ENCODE measurements around the gene BMPER.

Gene BMPER

DNA sequence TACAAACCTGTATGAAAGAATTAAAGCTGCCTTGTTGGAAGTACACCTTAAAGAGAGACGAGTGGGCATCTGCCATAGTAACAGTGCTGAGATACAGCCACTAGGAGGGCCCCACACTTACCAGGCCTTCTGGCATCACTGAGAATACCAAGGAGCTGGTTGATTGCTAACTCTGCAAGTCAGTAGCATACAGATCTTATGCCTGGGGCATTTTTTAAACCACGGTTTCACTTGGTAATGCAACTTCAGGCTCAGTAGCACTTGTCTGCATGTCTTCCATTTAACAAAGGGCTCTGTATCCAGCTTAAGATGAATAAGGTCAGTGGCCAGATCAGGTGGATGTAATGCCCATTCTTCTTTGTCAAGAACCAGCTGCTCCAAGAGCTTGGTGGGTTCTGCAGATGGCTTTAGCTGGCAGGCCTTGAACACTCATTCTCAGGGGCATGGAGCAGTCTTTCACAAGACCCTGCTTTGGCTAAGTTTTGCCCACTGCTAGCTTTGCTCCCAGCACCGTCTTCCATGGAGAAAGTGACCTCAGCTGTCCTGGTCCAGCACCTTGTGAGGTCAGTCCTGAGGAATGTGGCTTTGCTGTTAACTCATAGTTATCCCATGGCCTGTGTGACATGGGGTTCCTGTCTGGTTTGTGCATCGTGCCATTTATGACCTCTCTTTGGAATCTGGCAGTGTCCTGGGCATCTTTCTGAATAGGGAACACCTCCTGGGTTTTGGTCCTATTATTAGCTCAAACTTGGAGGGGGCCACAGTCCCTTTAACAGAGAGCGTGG, 68.1 kb downstream of the BMPER start:
- TF ChIP-seq ZNF561 (tag by site-specific recombination; IDR thresholded peaks at IDR 0.05; ENCODE audit: borderline replicate concordance) = no peak
- no peak for TF ChIP-seq FEZF1 (tag by site-specific recombination; IDR thresholded peaks at IDR 0.05)
- TF ChIP-seq ZNF146 (tag by site-specific recombination; IDR thresholded peaks at IDR 0.05) = no peak
- ChIA-PET POLR2A (no interaction called here), CTCF (interaction anchor here (0.6 to 1.9 kb wide), 3 partner anchors 9 to 41 kb away, joined by 3 to 7 read pairs (median 4); no protein-coding TSS in a partner anchor)
- no peak overlapping the region for H3K4me3 ChIP-seq (ENCODE audit: low read depth, low read length)
- no peaks in the 10 kb centered on the region for H3K9me3 ChIP-seq (ENCODE audit: control insufficient read depth, insufficient read depth, low read depth, low read length)
- peaks cover 0 to 4% of the 10 kb centered on the region in 2 experiments; a peak in 1 of 3 replicates for H3K36me3 ChIP-seq (ENCODE audit: control insufficient read depth in 2 of 2, insufficient read depth in 1 of 2, low read length in 2 of 2)
- H3K4me1 ChIP-seq (ENCODE audit: control insufficient read depth, insufficient read depth, low read length) = no peaks in the 10 kb centered on the region
- no peak overlapping the region for H3K27ac ChIP-seq (ENCODE audit: extremely low read depth, low read depth, low read length)

- Histone ChIP-seq H3K36me3 (ENCODE audit: control insufficient read depth in 2 of 2, insufficient read depth in 1 of 2, low read length in 2 of 2) (peaks cover 0 to 4% of the 10 kb centered on the region in 2 experiments; a peak in 1 of 3 replicates), H3K4me3 (ENCODE audit: low read depth, low read length) (no peak overlapping the region), H3K4me1 (ENCODE audit: control insufficient read depth, insufficient read depth, low read length) (peaks cover 4% of the 10 kb centered on the region; the same call in 1 of the 2 replicates), H3K9me3 (ENCODE audit: control insufficient read depth, insufficient read depth, low read depth, low read length) (no peaks in the 10 kb centered on the region), H3K27ac (ENCODE audit: extremely low read depth, low read depth, low read length) (no peak overlapping the region)
- CTCF ChIA-PET = interaction anchor here (1.2 to 7.5 kb wide), 2 partner anchors 46 to 109 kb away, joined by 4 to 135 read pairs; no protein-coding TSS in a partner anchor
- TF ChIP-seq, protein P1, sequence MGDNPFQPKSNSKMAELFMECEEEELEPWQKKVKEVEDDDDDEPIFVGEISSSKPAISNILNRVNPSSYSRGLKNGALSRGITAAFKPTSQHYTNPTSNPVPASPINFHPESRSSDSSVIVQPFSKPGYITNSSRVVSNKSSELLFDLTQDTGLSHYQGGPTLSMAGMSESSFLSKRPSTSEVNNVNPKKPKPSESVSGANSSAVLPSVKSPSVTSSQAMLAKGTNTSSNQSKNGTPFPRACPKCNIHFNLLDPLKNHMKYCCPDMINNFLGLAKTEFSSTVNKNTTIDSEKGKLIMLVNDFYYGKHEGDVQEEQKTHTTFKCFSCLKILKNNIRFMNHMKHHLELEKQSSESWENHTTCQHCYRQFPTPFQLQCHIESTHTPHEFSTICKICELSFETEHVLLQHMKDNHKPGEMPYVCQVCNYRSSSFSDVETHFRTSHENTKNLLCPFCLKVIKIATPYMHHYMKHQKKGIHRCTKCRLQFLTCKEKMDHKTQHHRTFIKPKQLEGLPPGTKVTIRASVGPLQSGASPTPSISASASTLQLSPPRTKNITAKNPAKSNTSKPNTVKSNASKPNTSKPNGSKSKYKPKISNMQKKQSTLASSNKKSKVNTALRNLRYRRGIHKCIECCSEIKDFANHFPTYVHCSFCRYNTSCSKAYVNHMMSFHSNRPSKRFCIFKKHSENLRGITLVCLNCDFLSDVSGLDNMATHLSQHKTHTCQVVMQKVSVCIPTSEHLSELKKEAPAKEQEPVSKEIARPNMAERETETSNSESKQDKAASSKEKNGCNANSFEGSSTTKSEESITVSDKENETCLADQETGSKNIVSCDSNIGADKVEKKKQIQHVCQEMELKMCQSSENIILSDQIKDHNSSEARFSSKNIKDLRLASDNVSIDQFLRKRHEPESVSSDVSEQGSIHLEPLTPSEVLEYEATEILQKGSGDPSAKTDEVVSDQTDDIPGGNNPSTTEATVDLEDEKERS (tag by site-specific recombination; IDR thresholded peaks at IDR 0.05) = no peak
- TF ChIP-seq, protein P2, sequence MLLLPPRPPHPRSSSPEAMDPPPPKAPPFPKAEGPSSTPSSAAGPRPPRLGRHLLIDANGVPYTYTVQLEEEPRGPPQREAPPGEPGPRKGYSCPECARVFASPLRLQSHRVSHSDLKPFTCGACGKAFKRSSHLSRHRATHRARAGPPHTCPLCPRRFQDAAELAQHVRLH (tag by site-specific recombination; IDR thresholded peaks at IDR 0.05) = no peak
- TF ChIP-seq ZNF155 (tag by site-specific recombination; IDR thresholded peaks at IDR 0.05) (no peak), ZNF202 (tag by site-specific recombination; IDR thresholded peaks at IDR 0.05; ENCODE audit: borderline replicate concordance) (no peak), ZNF341 (tag by site-specific recombination; IDR thresholded peaks at IDR 0.05; ENCODE audit: low read depth) (no peak), ZNF24 (tag by site-specific recombination; IDR thresholded peaks at IDR 0.05) (no peak), MEIS1 (CRISPR knock-in tag; IDR thresholded peaks at IDR 0.05; ENCODE audit: borderline replicate concordance) (no peak), SCRT1 (tag by site-specific recombination; IDR thresholded peaks at IDR 0.05; ENCODE audit: borderline replicate concordance) (no peak), ZNF701 (tag by site-specific recombination; IDR thresholded peaks at IDR 0.05) (no peak), ZNF654 (tag by site-specific recombination; IDR thresholded peaks at IDR 0.05; ENCODE audit: low read depth) (no peak), ZNF558 (tag by site-specific recombination; IDR thresholded peaks at IDR 0.05) (no peak), ZNF335 (tag by site-specific recombination; conservative IDR thresholded peaks at IDR 0.05) (no peak), ZNF362 (tag by site-specific recombination; IDR thresholded peaks at IDR 0.05) (no peak), ZNF239 (tag by site-specific recombination; IDR thresholded peaks at IDR 0.05) (no peak), ZNF521 (tag by site-specific recombination; IDR thresholded peaks at IDR 0.05) (no peak), SP7 (tag by site-specific recombination; IDR thresholded peaks at IDR 0.05) (no peak)
- TF ChIP-seq, protein P3, sequence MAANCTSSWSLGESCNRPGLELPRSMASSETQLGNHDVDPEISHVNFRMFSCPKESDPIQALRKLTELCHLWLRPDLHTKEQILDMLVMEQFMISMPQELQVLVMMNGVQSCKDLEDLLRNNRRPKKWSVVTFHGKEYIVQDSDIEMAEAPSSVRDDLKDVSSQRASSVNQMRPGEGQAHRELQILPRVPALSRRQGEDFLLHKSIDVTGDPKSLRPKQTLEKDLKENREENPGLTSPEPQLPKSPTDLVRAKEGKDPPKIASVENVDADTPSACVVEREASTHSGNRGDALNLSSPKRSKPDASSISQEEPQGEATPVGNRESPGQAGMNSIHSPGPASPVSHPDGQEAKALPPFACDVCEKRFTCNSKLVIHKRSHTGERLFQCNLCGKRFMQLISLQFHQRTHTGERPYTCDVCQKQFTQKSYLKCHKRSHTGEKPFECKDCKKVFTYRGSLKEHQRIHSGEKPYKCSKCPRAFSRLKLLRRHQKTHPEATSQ (tag by site-specific recombination; IDR thresholded peaks at IDR 0.05) = no peak
- TF ChIP-seq, protein P4, sequence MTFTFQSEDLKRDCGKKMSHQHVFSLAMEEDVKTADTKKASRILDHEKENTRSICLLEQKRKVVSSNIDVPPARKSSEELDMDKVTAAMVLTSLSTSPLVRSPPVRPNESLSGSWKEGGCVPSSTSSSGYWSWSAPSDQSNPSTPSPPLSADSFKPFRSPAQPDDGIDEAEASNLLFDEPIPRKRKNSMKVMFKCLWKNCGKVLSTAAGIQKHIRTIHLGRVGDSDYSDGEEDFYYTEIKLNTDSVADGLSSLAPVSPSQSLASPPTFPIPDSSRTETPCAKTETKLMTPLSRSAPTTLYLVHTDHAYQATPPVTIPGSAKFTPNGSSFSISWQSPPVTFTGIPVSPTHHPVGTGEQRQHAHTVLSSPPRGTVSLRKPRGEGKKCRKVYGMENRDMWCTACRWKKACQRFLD (tag by site-specific recombination; IDR thresholded peaks at IDR 0.05) = no peak
- TF ChIP-seq, protein P5, sequence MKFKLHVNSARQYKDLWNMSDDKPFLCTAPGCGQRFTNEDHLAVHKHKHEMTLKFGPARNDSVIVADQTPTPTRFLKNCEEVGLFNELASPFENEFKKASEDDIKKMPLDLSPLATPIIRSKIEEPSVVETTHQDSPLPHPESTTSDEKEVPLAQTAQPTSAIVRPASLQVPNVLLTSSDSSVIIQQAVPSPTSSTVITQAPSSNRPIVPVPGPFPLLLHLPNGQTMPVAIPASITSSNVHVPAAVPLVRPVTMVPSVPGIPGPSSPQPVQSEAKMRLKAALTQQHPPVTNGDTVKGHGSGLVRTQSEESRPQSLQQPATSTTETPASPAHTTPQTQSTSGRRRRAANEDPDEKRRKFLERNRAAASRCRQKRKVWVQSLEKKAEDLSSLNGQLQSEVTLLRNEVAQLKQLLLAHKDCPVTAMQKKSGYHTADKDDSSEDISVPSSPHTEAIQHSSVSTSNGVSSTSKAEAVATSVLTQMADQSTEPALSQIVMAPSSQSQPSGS (tag by site-specific recombination; IDR thresholded peaks at IDR 0.05; ENCODE audit: low read depth) = no peak
- POLR2A ChIA-PET = interaction anchor here (0.9 kb wide), 1 partner anchor 28 kb away, joined by 5 read pairs; no protein-coding TSS in a partner anchor
Measured at GRCh38 chr7:33979300-33979806, 74.0 kb downstream of the BMPER start.
